ENCODE measurements around the gene SLCO2B1. TPM values are rescaled to one million over a fixed set of nuclear protein-coding genes. Genes with fewer than 3 reads are reported as not detected.

Gene SLCO2B1
- total RNA-seq, 1 donor from 2014 or later = not detected

DNA sequence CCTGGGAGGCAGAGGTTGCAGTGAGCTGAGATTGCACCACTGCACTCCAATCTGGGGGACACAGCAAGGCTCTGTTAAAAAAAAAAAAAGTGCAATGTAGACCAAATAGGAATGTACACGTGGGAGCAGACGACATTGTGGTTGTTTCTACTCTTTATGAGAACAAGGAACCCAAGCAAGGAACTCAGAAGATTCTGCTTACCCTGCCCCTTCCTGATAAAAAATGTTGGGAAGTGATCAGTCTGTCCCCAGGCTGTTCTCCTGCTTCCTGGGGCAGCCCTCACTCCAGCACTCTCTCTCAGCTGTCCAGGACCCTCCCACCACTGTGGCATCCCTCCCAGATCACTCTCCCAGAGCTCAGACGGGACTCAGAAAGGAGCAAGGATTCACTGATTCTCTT is 31.8 kb downstream of the SLCO2B1 start:
- Mint-ChIP-seq H3K4me1 (ENCODE audit: low read depth) (no peaks in the 10 kb centered on the region), H3K27ac (no peak overlapping the region), H3K27me3 (ENCODE audit: insufficient read depth) (peaks cover 23% of the 10 kb centered on the region), H3K9me3 (no peaks in the 10 kb centered on the region), H3K36me3 (ENCODE audit: low read depth) (no peaks in the 10 kb centered on the region), H3K4me3 (no peak overlapping the region)
- intact Hi-C loops (cut with micrococcal nuclease) = no loop called here
- DNase-seq (ENCODE audit: low spot score) = no peak

DNA sequence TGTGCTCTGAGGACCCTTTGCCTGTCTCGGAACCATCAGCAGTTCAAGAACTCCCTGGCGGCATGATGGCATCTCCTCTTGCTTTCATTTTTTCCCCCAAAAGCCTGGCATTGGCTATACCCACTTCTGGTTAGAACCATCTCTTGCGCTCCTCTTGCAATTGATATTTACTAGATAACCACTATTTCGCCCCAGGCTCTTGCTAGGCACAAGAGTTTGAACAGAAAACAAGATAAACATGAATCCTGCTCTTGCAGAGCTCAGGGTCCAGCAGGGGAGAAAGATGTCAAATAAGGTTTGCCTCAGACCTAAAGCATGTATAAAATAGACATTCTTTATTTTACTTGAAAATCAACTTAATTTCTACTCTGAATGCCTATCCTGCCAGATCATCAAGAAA is 33.1 kb downstream of the SLCO2B1 start:
- H3K27me3 Mint-ChIP-seq (ENCODE audit: insufficient read depth) = peaks cover 23% of the 10 kb centered on the region

DNA sequence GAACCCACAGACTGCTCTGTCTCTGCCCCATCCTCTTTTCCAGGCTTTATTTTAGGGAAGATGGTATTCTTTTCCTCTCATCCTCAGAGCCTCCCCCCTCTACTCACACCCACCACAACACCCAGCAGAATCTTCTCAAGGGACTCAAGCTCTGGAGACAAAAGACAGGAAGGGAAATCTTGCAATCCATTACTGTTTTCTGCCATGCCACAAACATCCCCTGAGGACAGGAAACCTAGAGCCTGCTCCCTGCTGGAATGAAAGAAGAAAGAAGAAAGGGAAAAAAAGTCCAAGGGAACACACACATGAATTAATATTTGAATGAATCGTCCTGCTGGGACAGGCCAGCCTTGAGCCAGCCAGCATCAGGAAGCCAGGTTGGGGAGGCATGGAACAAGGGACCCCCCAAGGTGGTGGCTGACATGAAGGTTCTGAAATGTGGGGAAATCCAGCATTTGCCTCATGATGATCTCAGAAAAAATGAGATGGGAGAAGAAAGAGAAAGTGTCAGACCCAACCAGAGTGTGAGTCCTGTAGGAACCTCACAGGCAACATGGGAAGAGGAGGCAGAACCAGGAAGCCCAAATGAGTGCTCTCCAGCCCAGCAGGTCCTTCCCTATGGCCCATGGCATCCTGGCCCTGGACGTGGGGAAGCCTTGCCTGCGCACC is 34.0 kb downstream of the SLCO2B1 start:
- Mint-ChIP-seq H3K9me3 (no peaks in the 10 kb centered on the region), H3K4me1 (ENCODE audit: low read depth) (peaks cover 6% of the 10 kb centered on the region), H3K27ac (no peak overlapping the region), H3K4me3 (no peak overlapping the region), H3K36me3 (ENCODE audit: low read depth) (no peaks in the 10 kb centered on the region), H3K27me3 (ENCODE audit: insufficient read depth) (peaks cover 20% of the 10 kb centered on the region)
- intact Hi-C loops (cut with micrococcal nuclease) = no loop called here
- DNase-seq (ENCODE audit: low spot score) = no peak

More for the DNA sequence above, 33.1 kb downstream of the SLCO2B1 start:
- Mint-ChIP-seq H3K4me3 (no peak overlapping the region), H3K9me3 (no peaks in the 10 kb centered on the region), H3K36me3 (ENCODE audit: low read depth) (no peaks in the 10 kb centered on the region), H3K27ac (no peak overlapping the region), H3K4me1 (ENCODE audit: low read depth) (peaks cover 5% of the 10 kb centered on the region)
- DNase-seq (ENCODE audit: low spot score) = no peak
- intact Hi-C loops (cut with micrococcal nuclease) = no loop called here

DNA sequence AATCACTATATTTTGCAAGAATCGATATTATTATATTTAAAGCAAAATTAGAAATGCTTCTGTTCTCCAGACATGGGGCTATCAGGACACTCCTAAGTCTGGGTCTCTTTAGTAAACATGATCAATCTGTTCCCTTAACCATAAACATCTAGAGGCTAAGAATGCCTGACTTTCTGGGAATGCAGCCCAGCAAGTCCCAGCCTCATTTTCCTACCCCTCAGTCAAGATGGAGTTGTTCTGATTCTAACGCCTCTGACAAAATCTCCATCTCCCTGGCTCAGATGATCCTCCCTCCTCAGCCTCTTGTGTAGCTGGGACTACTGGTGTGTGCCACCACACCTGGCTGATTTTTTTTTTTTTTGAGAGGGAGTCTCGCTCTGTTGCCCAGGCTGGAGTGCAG is 35.0 kb downstream of the SLCO2B1 start:
- no peak for DNase-seq (ENCODE audit: low spot score)
- intact Hi-C loops (cut with micrococcal nuclease) = no loop called here
- no peak overlapping the region for H3K27ac Mint-ChIP-seq
- no peaks in the 10 kb centered on the region for H3K9me3 Mint-ChIP-seq
- H3K4me3 Mint-ChIP-seq = no peak overlapping the region
- peaks cover 18% of the 10 kb centered on the region for H3K27me3 Mint-ChIP-seq (ENCODE audit: insufficient read depth)
- peaks cover 6% of the 10 kb centered on the region for H3K4me1 Mint-ChIP-seq (ENCODE audit: low read depth)
- H3K36me3 Mint-ChIP-seq (ENCODE audit: low read depth) = no peaks in the 10 kb centered on the region

DNA sequence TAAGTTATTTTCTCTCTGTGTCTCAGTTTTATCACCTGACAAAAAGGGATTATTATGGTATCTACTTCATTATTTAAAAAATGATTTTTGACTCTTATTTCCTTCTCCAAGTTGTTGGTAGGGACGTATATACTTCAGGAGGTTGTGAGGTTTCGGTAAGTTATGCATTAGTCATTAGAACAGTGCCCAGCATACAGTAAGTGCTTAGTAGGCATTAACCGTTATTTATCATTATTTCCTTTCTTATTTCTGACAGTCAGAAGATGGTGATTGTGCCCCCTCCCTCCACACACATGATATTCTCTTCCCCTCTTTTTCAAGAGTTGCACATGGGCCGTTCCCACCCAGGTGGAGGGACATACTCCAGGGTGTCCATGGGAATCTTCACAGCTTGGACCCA is 36.1 kb downstream of the SLCO2B1 start:
- Mint-ChIP-seq H3K36me3 (ENCODE audit: low read depth) (no peaks in the 10 kb centered on the region), H3K9me3 (no peaks in the 10 kb centered on the region), H3K4me1 (ENCODE audit: low read depth) (peaks cover 6% of the 10 kb centered on the region), H3K27ac (no peak overlapping the region), H3K27me3 (ENCODE audit: insufficient read depth) (peaks cover 20% of the 10 kb centered on the region), H3K4me3 (no peak overlapping the region)
- intact Hi-C loops (cut with micrococcal nuclease) = no loop called here
- DNase-seq (ENCODE audit: low spot score) = no peak

DNA sequence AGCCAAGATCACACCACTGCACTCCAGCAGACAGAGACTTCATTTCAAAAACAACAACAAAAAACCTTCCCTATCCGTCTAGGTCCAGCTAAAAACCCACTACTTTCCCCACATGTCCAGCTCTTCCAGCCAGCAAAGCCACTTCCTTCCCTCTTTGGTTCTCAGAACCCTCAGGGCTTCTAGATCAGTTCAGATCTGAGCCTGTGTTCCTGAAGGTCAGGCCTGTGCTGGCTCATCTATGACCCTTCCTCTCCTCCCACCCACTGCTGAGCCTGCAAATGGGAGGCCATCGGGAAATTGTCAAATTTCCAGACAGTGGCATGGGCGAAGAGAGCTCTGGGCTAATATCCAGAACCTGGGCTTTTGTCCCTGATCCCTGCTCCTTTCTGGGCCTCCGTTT is 37.8 kb downstream of the SLCO2B1 start:
- Mint-ChIP-seq H3K9me3 (no peaks in the 10 kb centered on the region), H3K27me3 (ENCODE audit: insufficient read depth) (peaks cover 20% of the 10 kb centered on the region), H3K4me3 (no peak overlapping the region), H3K36me3 (ENCODE audit: low read depth) (no peaks in the 10 kb centered on the region), H3K4me1 (ENCODE audit: low read depth) (peaks cover 6% of the 10 kb centered on the region), H3K27ac (no peak overlapping the region)
- no peak for DNase-seq (ENCODE audit: low spot score)
- intact Hi-C loops (cut with micrococcal nuclease) = no loop called here

DNA sequence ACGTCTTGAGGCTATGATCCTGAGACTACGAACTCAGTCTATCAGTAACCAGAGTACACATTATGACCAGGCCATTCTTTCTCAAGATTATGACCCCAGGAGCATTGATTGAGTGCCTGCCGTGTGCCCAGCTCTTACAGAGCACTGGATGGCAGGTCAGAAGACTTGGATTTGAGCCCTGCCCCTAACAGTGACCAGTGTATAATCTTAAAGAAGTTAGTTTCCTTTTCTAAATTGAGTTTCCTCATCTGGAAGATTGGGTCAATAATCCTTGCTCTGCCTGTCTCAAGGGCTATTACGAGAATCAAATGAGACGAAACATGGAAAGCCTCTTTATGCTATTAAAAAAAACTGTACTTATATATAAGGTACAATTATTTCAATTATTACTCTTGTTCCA is 38.2 kb downstream of the SLCO2B1 start:
- Mint-ChIP-seq H3K4me3 (no peak overlapping the region), H3K4me1 (ENCODE audit: low read depth) (peaks cover 6% of the 10 kb centered on the region), H3K36me3 (ENCODE audit: low read depth) (no peaks in the 10 kb centered on the region), H3K27me3 (ENCODE audit: insufficient read depth) (peaks cover 20% of the 10 kb centered on the region), H3K9me3 (no peaks in the 10 kb centered on the region), H3K27ac (no peak overlapping the region)
- no peak for DNase-seq (ENCODE audit: low spot score)
- intact Hi-C loops (cut with micrococcal nuclease) = no loop called here

DNA sequence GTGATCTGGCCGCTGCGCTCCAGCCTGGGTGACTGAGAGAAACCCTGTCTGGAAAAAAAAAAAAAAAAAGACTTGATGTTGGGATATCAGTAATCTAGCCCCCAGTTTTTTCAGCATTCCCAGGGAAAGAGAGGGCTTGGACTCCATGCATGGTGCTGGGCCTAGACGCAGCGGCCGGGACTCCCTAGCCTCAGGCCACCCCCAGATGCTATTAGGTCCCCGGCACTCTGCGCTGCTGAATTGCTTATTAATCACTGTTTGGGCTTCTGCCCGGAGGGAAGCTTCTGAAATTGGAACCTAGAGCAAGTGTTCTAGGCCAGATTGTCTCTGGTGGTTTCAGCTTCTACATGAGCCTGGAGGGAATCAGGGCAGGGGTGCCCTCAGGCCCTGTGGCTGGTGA is 39.0 kb downstream of the SLCO2B1 start:
- peaks cover 22% of the 10 kb centered on the region for H3K27me3 Mint-ChIP-seq (ENCODE audit: insufficient read depth)
- no peaks in the 10 kb centered on the region for H3K9me3 Mint-ChIP-seq
- H3K36me3 Mint-ChIP-seq (ENCODE audit: low read depth) = no peaks in the 10 kb centered on the region
- no peak overlapping the region for H3K27ac Mint-ChIP-seq
- no peak for DNase-seq (ENCODE audit: low spot score)
- peaks cover 6% of the 10 kb centered on the region for H3K4me1 Mint-ChIP-seq (ENCODE audit: low read depth)
- intact Hi-C loops (cut with micrococcal nuclease) = no loop called here
- no peak overlapping the region for H3K4me3 Mint-ChIP-seq

DNA sequence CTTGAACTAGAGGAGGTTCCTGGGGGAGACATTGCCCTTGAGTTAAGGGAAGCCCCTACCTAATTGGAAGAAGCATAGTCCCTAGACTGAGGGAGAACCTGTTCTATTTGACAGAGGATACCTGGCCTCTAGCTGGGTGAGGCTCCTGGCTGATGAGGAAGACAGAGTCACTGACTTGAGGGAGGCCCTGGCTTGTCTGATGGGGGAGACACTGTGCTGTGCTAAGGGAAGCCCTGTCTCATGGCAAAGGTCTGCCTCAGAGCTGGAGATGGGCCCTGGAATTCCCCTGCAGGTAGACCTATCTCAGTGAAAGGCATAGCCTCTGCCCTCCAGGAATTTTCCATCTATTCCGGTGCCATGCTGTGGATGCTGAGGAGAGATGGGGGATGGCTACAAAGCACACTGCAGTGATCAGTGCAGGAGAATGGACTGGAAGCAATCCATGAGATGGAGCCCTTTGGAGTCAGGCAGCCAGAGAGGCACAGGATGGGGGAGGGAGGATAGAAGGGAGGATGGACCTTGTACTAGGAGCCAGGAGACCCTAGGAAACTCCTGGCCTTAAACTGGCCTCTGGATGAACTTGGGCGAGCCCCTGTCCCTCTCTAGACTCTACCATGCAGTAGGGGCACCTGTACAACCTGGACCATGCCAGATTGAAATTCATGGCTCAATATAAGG is 39.9 kb downstream of the SLCO2B1 start:
- H3K9me3 Mint-ChIP-seq = no peaks in the 10 kb centered on the region
- intact Hi-C loops (cut with micrococcal nuclease) = no loop called here
- no peak for DNase-seq (ENCODE audit: low spot score)
- no peak overlapping the region for H3K4me3 Mint-ChIP-seq
- H3K4me1 Mint-ChIP-seq (ENCODE audit: low read depth) = peaks cover 6% of the 10 kb centered on the region
- peaks cover 23% of the 10 kb centered on the region for H3K27me3 Mint-ChIP-seq (ENCODE audit: insufficient read depth)
- H3K36me3 Mint-ChIP-seq (ENCODE audit: low read depth) = no peaks in the 10 kb centered on the region
- H3K27ac Mint-ChIP-seq = no peak overlapping the region

DNA sequence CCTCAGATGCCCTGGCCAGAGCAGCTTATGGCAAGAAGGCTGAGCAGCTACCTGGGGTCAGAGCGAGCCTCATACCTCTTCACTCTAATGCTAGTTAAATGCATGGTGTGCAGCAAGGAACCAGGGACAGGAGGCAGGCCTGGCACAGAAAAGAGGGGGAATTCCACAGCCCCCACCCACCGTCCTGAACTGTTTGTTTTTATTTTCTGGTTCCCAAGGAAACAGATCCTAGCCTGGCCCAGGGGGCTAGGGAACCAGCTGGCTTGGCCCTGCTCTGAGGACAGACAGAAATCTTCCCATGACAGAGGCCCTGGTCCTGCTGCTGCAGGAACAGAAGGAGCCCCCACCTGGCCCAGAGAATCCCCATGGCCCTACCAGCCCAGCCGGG is 40.4 kb downstream of the SLCO2B1 start:
- H3K4me3 Mint-ChIP-seq = no peak overlapping the region
- no peak for DNase-seq (ENCODE audit: low spot score)
- H3K36me3 Mint-ChIP-seq (ENCODE audit: low read depth) = no peaks in the 10 kb centered on the region
- H3K4me1 Mint-ChIP-seq (ENCODE audit: low read depth) = peaks cover 6% of the 10 kb centered on the region
- H3K9me3 Mint-ChIP-seq = no peaks in the 10 kb centered on the region
- no peak overlapping the region for H3K27ac Mint-ChIP-seq
- H3K27me3 Mint-ChIP-seq (ENCODE audit: insufficient read depth) = peaks cover 23% of the 10 kb centered on the region
- intact Hi-C loops (cut with micrococcal nuclease) = no loop called here

DNA sequence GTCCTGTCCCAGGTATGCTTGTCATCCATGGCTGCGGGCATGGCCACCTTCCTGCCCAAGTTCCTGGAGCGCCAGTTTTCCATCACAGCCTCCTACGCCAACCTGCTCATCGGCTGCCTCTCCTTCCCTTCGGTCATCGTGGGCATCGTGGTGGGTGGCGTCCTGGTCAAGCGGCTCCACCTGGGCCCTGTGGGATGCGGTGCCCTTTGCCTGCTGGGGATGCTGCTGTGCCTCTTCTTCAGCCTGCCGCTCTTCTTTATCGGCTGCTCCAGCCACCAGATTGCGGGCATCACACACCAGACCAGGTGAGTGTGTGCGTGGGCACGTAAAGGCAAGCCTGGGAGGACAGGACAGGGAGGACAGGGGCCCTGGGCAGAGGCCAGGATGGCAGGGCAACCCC is 42.4 kb downstream of the SLCO2B1 start:
- peaks cover 6% of the 10 kb centered on the region for H3K4me1 Mint-ChIP-seq (ENCODE audit: low read depth)
- no peak for DNase-seq (ENCODE audit: low spot score)
- no peaks in the 10 kb centered on the region for H3K36me3 Mint-ChIP-seq (ENCODE audit: low read depth)
- no peak overlapping the region for H3K27ac Mint-ChIP-seq
- H3K27me3 Mint-ChIP-seq (ENCODE audit: insufficient read depth) = peaks cover 20% of the 10 kb centered on the region
- no peak overlapping the region for H3K4me3 Mint-ChIP-seq
- no peaks in the 10 kb centered on the region for H3K9me3 Mint-ChIP-seq
- intact Hi-C loops (cut with micrococcal nuclease) = no loop called here

DNA sequence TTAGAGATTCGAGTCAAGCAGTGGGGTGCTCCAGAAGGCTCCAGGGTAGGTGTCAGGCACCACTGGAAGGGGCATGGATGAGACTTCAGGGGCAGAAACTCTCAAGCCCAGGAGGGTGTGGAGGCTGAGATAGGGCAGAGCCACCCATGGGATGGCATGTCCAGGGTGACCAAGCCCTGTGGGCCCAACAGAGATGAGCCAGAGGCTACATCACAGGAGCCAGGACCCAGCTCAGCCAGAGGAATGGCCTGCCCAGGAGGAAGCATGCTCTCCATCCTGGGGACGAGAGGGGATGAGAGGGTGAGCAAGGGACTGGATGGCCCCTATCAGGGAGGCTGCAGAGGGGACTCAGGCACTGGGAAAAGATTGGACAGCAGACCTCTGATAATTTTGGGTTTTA is 42.8 kb downstream of the SLCO2B1 start:
- no peaks in the 10 kb centered on the region for H3K36me3 Mint-ChIP-seq (ENCODE audit: low read depth)
- peaks cover 20% of the 10 kb centered on the region for H3K27me3 Mint-ChIP-seq (ENCODE audit: insufficient read depth)
- no peaks in the 10 kb centered on the region for H3K9me3 Mint-ChIP-seq
- intact Hi-C loops (cut with micrococcal nuclease) = no loop called here
- H3K4me1 Mint-ChIP-seq (ENCODE audit: low read depth) = peaks cover 5% of the 10 kb centered on the region
- no peak overlapping the region for H3K27ac Mint-ChIP-seq
- no peak for DNase-seq (ENCODE audit: low spot score)
- no peak overlapping the region for H3K4me3 Mint-ChIP-seq

DNA sequence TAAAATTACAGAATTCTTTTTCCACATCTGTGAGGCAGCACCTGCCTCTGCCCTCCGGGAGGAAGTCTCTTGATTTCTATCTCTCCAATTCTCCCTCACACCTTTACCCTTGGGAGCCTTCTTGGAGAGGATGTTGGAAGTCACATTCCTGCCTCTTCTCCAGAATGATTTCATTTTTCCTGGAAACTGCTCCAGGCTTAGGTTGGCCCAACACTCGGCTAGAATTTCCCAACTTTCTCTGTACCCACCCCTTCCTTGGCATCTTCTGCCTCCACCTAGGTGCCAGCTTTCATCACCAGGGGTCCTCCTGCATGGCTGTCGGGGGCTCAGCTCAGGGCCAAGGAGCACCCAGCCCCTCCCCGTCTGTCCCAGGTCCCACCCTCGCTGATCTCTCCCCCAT is 43.2 kb downstream of the SLCO2B1 start:
- no peak for DNase-seq (ENCODE audit: low spot score)
- Mint-ChIP-seq H3K4me3 (no peak overlapping the region), H3K4me1 (ENCODE audit: low read depth) (peaks cover under 1% of the 10 kb centered on the region), H3K27ac (no peak overlapping the region), H3K27me3 (ENCODE audit: insufficient read depth) (peaks cover 20% of the 10 kb centered on the region), H3K36me3 (ENCODE audit: low read depth) (no peaks in the 10 kb centered on the region), H3K9me3 (no peaks in the 10 kb centered on the region)
- intact Hi-C loops (cut with micrococcal nuclease) = no loop called here
